CD14-positive monocyte (primary cell): ENCODE results near the gene BCL2. TPM values are rescaled to one million over a fixed set of nuclear protein-coding genes. Genes with fewer than 3 reads are reported as not detected.

Experiments used
- DNase-seq, 3 donors: peaks; one replicate each; pipeline ENCODE4 v3.0.0-alpha.2; 2011 to 2022
- H2AFZ ChIP-seq: 2 replicates; pipeline ENCODE4 v1.6.0; 2012; ENCODE audit warnings: mild to moderate bottlenecking, low read depth, low read length, inconsistent platforms; ENCODE audit not compliant: insufficient read depth, poor library complexity, severe bottlenecking
- H3K27ac ChIP-seq, 2 donors: 1 replicate in 1 of 2; 2 replicates in 1 of 2; pipeline ENCODE4 v1.5.1; 2012 to 2013; ENCODE audit warnings: low read length in 2 of 2, control low read depth in 1 of 2, inconsistent platforms in 1 of 2, low read depth in 1 of 2, mild to moderate bottlenecking in 1 of 2
- H3K27me3 ChIP-seq, 2 donors: one replicate each; pipeline versions ENCODE4 v1.6.0 to v1.6.1; 2011 to 2013; ENCODE audit warnings: low read length in 2 of 2; ENCODE audit not compliant: control insufficient read depth in 2 of 2, insufficient read depth in 2 of 2
- H3K36me3 ChIP-seq, 2 donors: replicated peaks in 1 of 2; 1 replicate in 1 of 2; 2 replicates in 1 of 2; pipeline versions ENCODE4 v1.5.1 to v1.6.1; 2012 to 2013; ENCODE audit warnings: low read length in 2 of 2, control low read depth in 1 of 2, inconsistent platforms in 1 of 2, mild to moderate bottlenecking in 1 of 2; ENCODE audit not compliant: insufficient read depth in 2 of 2, control insufficient read depth in 1 of 2
- H3K4me1 ChIP-seq, 2 donors: 1 replicate in 1 of 2; 2 replicates in 1 of 2; pipeline versions ENCODE4 v1.5.1 to v1.6.1; 2012 to 2013; ENCODE audit warnings: low read length in 2 of 2, control low read depth in 1 of 2, inconsistent platforms in 1 of 2, mild to moderate bottlenecking in 1 of 2, moderate library complexity in 1 of 2; ENCODE audit not compliant: insufficient read depth in 2 of 2, control insufficient read depth in 1 of 2
- H3K4me2 ChIP-seq: replicated peaks from 2 replicates; pipeline ENCODE3; 2012; ENCODE audit warnings: low read length, moderate library complexity, mild to moderate bottlenecking; ENCODE audit not compliant: poor library complexity, severe bottlenecking; ENCODE audit errors: extremely low read depth
- H3K4me3 ChIP-seq, 3 experiments: fragments of 200-600 bp in 1 of 3; sonication (generic) in 1 of 3; replicated peaks in 1 of 3; 1 replicate in 2 of 3; 2 replicates in 1 of 3; pipeline ENCODE4 v1.5.1; 2011 to 2013; ENCODE audit warnings: low read length in 3 of 3, mild to moderate bottlenecking in 3 of 3, control low read depth in 2 of 3, low read depth in 2 of 3, inconsistent platforms in 1 of 3, moderate library complexity in 1 of 3
- H3K79me2 ChIP-seq: 2 replicates; pipeline ENCODE4 v1.6.0; 2012; ENCODE audit warnings: mild to moderate bottlenecking, control low read depth, inconsistent platforms, low read length, moderate library complexity; ENCODE audit not compliant: insufficient read depth
- H3K9ac ChIP-seq: 2 replicates; pipeline ENCODE4 v1.6.0; 2017; ENCODE audit warnings: low read length, mild to moderate bottlenecking; ENCODE audit not compliant: insufficient read depth, poor library complexity, severe bottlenecking
- H3K9me3 ChIP-seq, 2 donors: replicated peaks in 1 of 2; 1 replicate in 1 of 2; 2 replicates in 1 of 2; pipeline versions ENCODE4 v1.5.1 to v1.6.1; 2012 to 2013; ENCODE audit warnings: low read length in 2 of 2, control low read depth in 1 of 2; ENCODE audit not compliant: control insufficient read depth in 1 of 2, insufficient read depth in 1 of 2
- H4K20me1 ChIP-seq: 2 replicates; pipeline ENCODE4 v1.6.0; 2012; ENCODE audit warnings: mild to moderate bottlenecking, low read length, control low read depth, moderate library complexity; ENCODE audit not compliant: insufficient read depth
- H3K27ac Mint-ChIP-seq, 7 donors: one replicate each; pipeline ENCODE4 v1.8.0; 2020; ENCODE audit warnings: mild to moderate bottlenecking in 7 of 7, mixed read lengths in 7 of 7, moderate library complexity in 6 of 7, inconsistent platforms in 2 of 7
- H3K27me3 Mint-ChIP-seq, 3 donors: one replicate each; pipeline ENCODE4 v1.8.0; 2021 to 2022; ENCODE audit warnings: low read depth in 3 of 3, mild to moderate bottlenecking in 3 of 3, mixed read lengths in 3 of 3, moderate library complexity in 3 of 3, inconsistent platforms in 1 of 3
- H3K36me3 Mint-ChIP-seq, 2 donors: one replicate each; pipeline ENCODE4 v1.8.0; 2020; ENCODE audit warnings: mixed read lengths in 2 of 2, inconsistent platforms in 1 of 2, mild to moderate bottlenecking in 1 of 2
- H3K4me1 Mint-ChIP-seq: one replicate; pipeline ENCODE4 v1.8.0; 2020; ENCODE audit warnings: mild to moderate bottlenecking, mixed read lengths
- H3K4me3 Mint-ChIP-seq, 2 donors: one replicate each; pipeline ENCODE4 v1.8.0; 2020; ENCODE audit warnings: mild to moderate bottlenecking in 2 of 2, mixed read lengths in 2 of 2, moderate library complexity in 1 of 2
- H3K9me3 Mint-ChIP-seq, 7 donors: one replicate each; pipeline ENCODE4 v1.8.0; 2020 to 2022; ENCODE audit warnings: mixed read lengths in 7 of 7, mild to moderate bottlenecking in 6 of 7, moderate library complexity in 6 of 7, inconsistent platforms in 2 of 7
- CTCF ChIP-seq: fragments of 200-600 bp; IDR thresholded peaks from one replicate; pipeline ENCODE4 v1.8.0; 2022; ENCODE audit warnings: antibody characterized with exemption, mild to moderate bottlenecking
- WGBS: methylation state at CpG from one replicate; pipeline ENCODE4 v1.1.5; 2013; ENCODE audit warnings: missing lambda C conversion rate; ENCODE audit not compliant: insufficient coverage; 5-methylcytosine and 5-hydroxymethylcytosine counted together
- intact Hi-C, 2 donors: fragments of 100-400 bp; cut with micrococcal nuclease; formaldehyde crosslinking; loops; one replicate each; pipeline versions ENCODE4 v1.15.0 to v1.15.1; 2023
- polyA plus RNA-seq, 3 donors: library from polyadenylated mRNA; depleted of rRNA in 1 of 3; unstranded in 2 of 3; stranded (reverse) in 1 of 3; fragments of 300-500 nt in 2 of 3; fragments of >200 nt in 1 of 3; fragmentation: Illumina TruSeq in 2 of 3; gene quantifications; 1 replicate in 2 of 3; 2 replicates in 1 of 3; pipeline ENCODE4 v1.2.3, GENCODE V29; 2012 to 2021

Gene BCL2
- polyA plus RNA-seq, 3 donors: 0.58 to 2.5 (median 1.1) TPM

- no peak for TF ChIP-seq CTCF
These were observed 32.6 kb downstream of the BCL2 start for GRCh38 chr18:63286926-63287325.

GRCh38 chr18:63284827-63285733 is 34.5 kb downstream of the BCL2 start:
- peaks cover 11 to 15% of the 10 kb centered on the region in 2 donors for H3K4me1 ChIP-seq
- no peak overlapping the region for H3K27ac ChIP-seq
- H2AFZ ChIP-seq: no peak overlapping the region
- H3K4me3 Mint-ChIP-seq: no peak overlapping the region
- H4K20me1 ChIP-seq: no peaks in the 10 kb centered on the region
- H3K9me3 Mint-ChIP-seq: no peaks in the 10 kb centered on the region
- peaks cover 4% of the 10 kb centered on the region for H3K4me1 Mint-ChIP-seq
- no peaks in the 10 kb centered on the region for H3K9me3 ChIP-seq
- H3K4me2 ChIP-seq: no peak overlapping the region
- no peak overlapping the region for H3K4me3 ChIP-seq
- no peaks in the 10 kb centered on the region for H3K27me3 Mint-ChIP-seq
- DNase-seq: no peak
- no peak for TF ChIP-seq CTCF
- no peak overlapping the region for H3K9ac ChIP-seq
- WGBS: 94% methylated on average over 8 of the region's 14 CpGs
- no peaks in the 10 kb centered on the region for H3K36me3 ChIP-seq
- H3K27ac Mint-ChIP-seq: peak overlapping the region in 1 of 7 donors; percentile 22
- intact Hi-C loops: no loop called here
- no peaks in the 10 kb centered on the region for H3K27me3 ChIP-seq
- peaks cover 26% of the 10 kb centered on the region for H3K79me2 ChIP-seq
- H3K36me3 Mint-ChIP-seq: peaks cover 6 to 7% of the 10 kb centered on the region in 2 donors

More at GRCh38 chr18:63286926-63287325, 32.6 kb downstream of the BCL2 start:
- Mint-ChIP-seq H3K4me3 (no peak overlapping the region), H3K4me1 (peaks cover 8% of the 10 kb centered on the region), H3K9me3 (no peaks in the 10 kb centered on the region), H3K36me3 (peaks cover 5% of the 10 kb centered on the region in 2 donors), H3K27ac (no peak overlapping the region), H3K27me3 (no peaks in the 10 kb centered on the region)
- intact Hi-C loops: no loop called here
- H4K20me1 ChIP-seq: no peaks in the 10 kb centered on the region
- no peaks in the 10 kb centered on the region for H3K9me3 ChIP-seq
- peaks cover 35% of the 10 kb centered on the region for H3K79me2 ChIP-seq
- H3K4me3 ChIP-seq: no peak overlapping the region
- H3K27me3 ChIP-seq: no peaks in the 10 kb centered on the region
- H3K36me3 ChIP-seq: no peaks in the 10 kb centered on the region
- no peak overlapping the region for H3K9ac ChIP-seq
- H2AFZ ChIP-seq: peak overlapping the region; percentile 30
- 54% methylated on average over 4 of the region's 4 CpGs for WGBS
- H3K27ac ChIP-seq: no peak overlapping the region
- no peak overlapping the region for H3K4me2 ChIP-seq
- DNase-seq: peak in 2 of 3 donors; percentile 16 to 31
- peaks cover 11 to 15% of the 10 kb centered on the region in 2 donors for H3K4me1 ChIP-seq
